Measurements from ENCODE around the gene HMBS. TPM values are rescaled to one million over a fixed set of nuclear protein-coding genes. Genes with fewer than 3 reads are reported as not detected.

HMBS gene
- total RNA-seq, 4 donors from 2014 or later, result 1.2 to 27.1 (median 9.8) TPM

DNA sequence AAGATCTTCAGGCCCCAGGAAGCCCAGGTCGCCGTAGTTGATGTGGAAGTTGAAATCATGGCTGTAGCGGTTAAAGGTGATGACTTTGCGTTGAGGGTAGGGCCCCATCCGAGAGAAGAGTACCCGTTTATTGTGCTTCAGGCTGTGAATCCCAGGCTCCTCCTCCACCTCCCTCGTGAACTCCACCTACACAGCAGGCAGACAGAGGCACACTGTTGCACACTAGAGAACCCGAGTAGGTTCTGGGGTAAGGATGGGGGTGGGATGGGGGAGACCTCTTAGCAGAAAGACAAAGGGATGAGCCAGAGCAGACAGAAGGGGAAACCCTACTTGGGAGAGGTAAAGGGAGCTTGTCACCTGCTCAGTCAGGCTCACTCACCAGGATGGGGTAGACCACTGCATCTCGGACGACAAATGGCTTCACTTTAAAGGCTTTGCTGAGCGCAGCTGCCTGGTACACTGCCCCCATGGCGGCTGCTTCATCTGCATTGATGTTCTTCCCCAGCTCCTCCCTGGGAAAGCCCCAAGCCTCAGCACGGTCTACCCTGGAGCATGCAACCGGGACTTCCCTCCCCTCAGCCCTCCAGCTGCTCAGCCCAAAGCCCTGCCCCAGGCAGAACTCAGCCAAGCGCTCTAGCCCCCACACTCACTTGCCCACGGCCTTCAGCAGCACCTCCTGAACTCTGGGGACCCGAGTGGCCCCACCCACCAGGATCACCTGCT, 33.1 kb upstream of the HMBS start:
- Histone ChIP-seq H3K4me1 (peaks cover 0 to 20% (median 5%) of the 10 kb centered on the region in 3 donors), H3K27ac (no peak overlapping the region), H3K9me3 (no peaks in the 10 kb centered on the region), H3K27me3 (no peaks in the 10 kb centered on the region), H3K36me3 (peaks cover 0 to 89% of the 10 kb centered on the region in 2 donors), H3K4me3 (no peak overlapping the region)
- no peak for ATAC-seq
- no peak for TF ChIP-seq POLR2A (IDR thresholded peaks at IDR 0.05)
- 80 to 93% methylated on average over 2 to 4 of the region's 17 CpGs for WGBS, 2 donors (ENCODE audit: low coverage in 1 of 2)

DNA sequence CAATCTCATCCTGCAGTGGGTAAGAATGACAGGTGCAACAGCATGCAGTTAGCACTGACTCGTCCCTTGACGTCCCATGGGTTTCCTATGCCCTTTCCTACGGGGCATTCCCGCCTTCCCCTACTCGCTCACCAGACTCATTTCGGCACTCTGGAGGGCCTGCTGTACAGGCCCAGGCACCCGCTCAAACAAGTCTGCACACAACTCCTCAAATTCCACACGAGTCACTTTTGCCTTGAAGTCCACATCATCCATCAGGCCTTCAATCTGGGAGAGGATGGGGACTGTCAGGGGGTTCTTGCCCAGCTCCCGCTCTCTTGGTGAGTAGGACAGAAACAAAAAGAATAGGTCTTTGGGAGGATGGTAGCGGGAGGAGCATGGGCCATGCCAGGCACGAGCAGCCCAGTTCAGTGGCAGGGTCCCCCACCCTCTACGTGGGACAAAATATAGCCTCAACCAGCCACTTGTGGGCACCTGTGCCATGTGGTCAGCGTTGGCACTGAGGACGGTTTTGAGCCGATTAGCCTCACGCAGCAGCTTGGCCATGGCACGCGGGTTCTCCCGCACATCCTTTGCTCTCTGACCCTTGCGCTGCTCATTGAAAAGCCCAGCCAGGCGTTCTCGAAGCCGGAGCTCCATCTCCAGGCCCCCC, 32.4 kb upstream of the HMBS start:
- ATAC-seq, result no peak
- no peak for TF ChIP-seq POLR2AphosphoS5 (IDR thresholded peaks at IDR 0.05)
- TF ChIP-seq EP300 (IDR thresholded peaks at IDR 0.05), result no peak
- TF ChIP-seq POLR2A (IDR thresholded peaks at IDR 0.05), result no peak
- TF ChIP-seq, protein P1, sequence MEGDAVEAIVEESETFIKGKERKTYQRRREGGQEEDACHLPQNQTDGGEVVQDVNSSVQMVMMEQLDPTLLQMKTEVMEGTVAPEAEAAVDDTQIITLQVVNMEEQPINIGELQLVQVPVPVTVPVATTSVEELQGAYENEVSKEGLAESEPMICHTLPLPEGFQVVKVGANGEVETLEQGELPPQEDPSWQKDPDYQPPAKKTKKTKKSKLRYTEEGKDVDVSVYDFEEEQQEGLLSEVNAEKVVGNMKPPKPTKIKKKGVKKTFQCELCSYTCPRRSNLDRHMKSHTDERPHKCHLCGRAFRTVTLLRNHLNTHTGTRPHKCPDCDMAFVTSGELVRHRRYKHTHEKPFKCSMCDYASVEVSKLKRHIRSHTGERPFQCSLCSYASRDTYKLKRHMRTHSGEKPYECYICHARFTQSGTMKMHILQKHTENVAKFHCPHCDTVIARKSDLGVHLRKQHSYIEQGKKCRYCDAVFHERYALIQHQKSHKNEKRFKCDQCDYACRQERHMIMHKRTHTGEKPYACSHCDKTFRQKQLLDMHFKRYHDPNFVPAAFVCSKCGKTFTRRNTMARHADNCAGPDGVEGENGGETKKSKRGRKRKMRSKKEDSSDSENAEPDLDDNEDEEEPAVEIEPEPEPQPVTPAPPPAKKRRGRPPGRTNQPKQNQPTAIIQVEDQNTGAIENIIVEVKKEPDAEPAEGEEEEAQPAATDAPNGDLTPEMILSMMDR (IDR thresholded peaks at IDR 0.05), result no peak
- Histone ChIP-seq H3K4me1 (peaks cover 0 to 20% (median 5%) of the 10 kb centered on the region in 3 donors), H3K27me3 (no peaks in the 10 kb centered on the region), H3K9me3 (no peaks in the 10 kb centered on the region), H3K36me3 (peaks cover 0 to 82% of the 10 kb centered on the region in 2 donors), H3K4me3 (no peak overlapping the region), H3K27ac (no peak overlapping the region)
- 90 to 100% methylated on average over 4 to 21 of the region's 23 CpGs for WGBS, 2 donors (ENCODE audit: low coverage in 1 of 2)

- no peak overlapping the region for H3K4me3 ChIP-seq
- 75% methylated on average over 2 of the region's 10 CpGs; no CpG with 5 or more reads in 1 of the 2 donors for WGBS, 2 donors (ENCODE audit: low coverage in 1 of 2)
- peaks cover 0 to 61% of the 10 kb centered on the region in 2 donors for H3K36me3 ChIP-seq
- peaks cover 0 to 29% (median 11%) of the 10 kb centered on the region in 3 donors for H3K4me1 ChIP-seq
- no peak for TF ChIP-seq POLR2AphosphoS5 (IDR thresholded peaks at IDR 0.05)
- TF ChIP-seq EP300 (IDR thresholded peaks at IDR 0.05), result no peak
- TF ChIP-seq, protein P1 (IDR thresholded peaks at IDR 0.05), result no peak
- TF ChIP-seq POLR2A (IDR thresholded peaks at IDR 0.05), result no peak
- no peaks in the 10 kb centered on the region for H3K9me3 ChIP-seq
- no peaks in the 10 kb centered on the region for H3K27me3 ChIP-seq
- no peak for ATAC-seq
- H3K27ac ChIP-seq, result no peak overlapping the region
These were observed 30.3 kb upstream of the HMBS start for GRCh38 chr11:119054418-119054817.

GRCh38 chr11:119055901-119056300, 28.8 kb upstream of the HMBS start:
- Histone ChIP-seq H3K36me3 (peaks cover 0 to 46% of the 10 kb centered on the region in 2 donors), H3K4me1 (peaks cover 0 to 29% (median 11%) of the 10 kb centered on the region in 3 donors), H3K4me3 (peak overlapping the region; percentile 47 to 95), H3K27me3 (no peaks in the 10 kb centered on the region), H3K9me3 (no peaks in the 10 kb centered on the region), H3K27ac (peak overlapping the region in 3 of 4 donors; percentile 85 to 98 (median 87))
- 40 to 52% methylated on average over 4 to 6 of the region's 6 CpGs for WGBS, 2 donors (ENCODE audit: low coverage in 1 of 2)
- TF ChIP-seq EP300 (IDR thresholded peaks at IDR 0.05) (no peak), POLR2AphosphoS5 (IDR thresholded peaks at IDR 0.05) (no peak), POLR2A (IDR thresholded peaks at IDR 0.05) (no peak)
- TF ChIP-seq, protein P1 (IDR thresholded peaks at IDR 0.05), result no peak
- no peak for ATAC-seq

GRCh38 chr11:119056421-119056999, 28.2 kb upstream of the HMBS start:
- Histone ChIP-seq H3K36me3 (peaks cover 0 to 40% of the 10 kb centered on the region in 2 donors), H3K4me1 (peaks cover 0 to 29% (median 11%) of the 10 kb centered on the region in 3 donors), H3K4me3 (peak overlapping the region; percentile 47 to 95), H3K9me3 (no peaks in the 10 kb centered on the region), H3K27ac (peak overlapping the region; percentile 48 to 98 (median 86)), H3K27me3 (no peaks in the 10 kb centered on the region)
- TF ChIP-seq, protein P1 (IDR thresholded peaks at IDR 0.05), result no peak
- no peak for TF ChIP-seq EP300 (IDR thresholded peaks at IDR 0.05)
- WGBS, 2 donors (ENCODE audit: low coverage in 1 of 2), result no CpG with 5 or more reads among the region's 48 CpGs
- ATAC-seq, result no peak
